B cell (primary cell): Measurements from ENCODE around the gene RPS6KL1. TPM values are rescaled to one million over a fixed set of nuclear protein-coding genes. Genes with fewer than 3 reads are reported as not detected.

ENCODE experiments used
- ATAC-seq: fragments of 200-7000 bp; cut with Tn5 transposase; one replicate; pipeline ENCODE4 v1.10.0; 2021; ENCODE audit warnings: low read depth, mild to moderate bottlenecking, moderate number of reproducible peaks, moderate library complexity
- CTCF ChIA-PET: fragments of 350-600 bp; sonication (Branson Sonifier 250); formaldehyde crosslinking; loops from one replicate; lab custom pipeline; 2021; ENCODE audit warnings: antibody characterized with exemption, inconsistent platforms; lab: Charles Lee
- POLR2A ChIA-PET: fragments of 350-600 bp; sonication (Branson Sonifier 250); formaldehyde crosslinking; loops from one replicate; lab custom pipeline; 2021; ENCODE audit warnings: antibody characterized with exemption; lab: Charles Lee
- DNase-seq: peaks from one replicate; pipeline ENCODE4 v3.0.0; 2013
- H2AFZ ChIP-seq: 2 replicates; pipeline ENCODE4 v1.6.1; 2012; ENCODE audit warnings: mild to moderate bottlenecking, low read depth, low read length; ENCODE audit not compliant: insufficient read depth, poor library complexity, severe bottlenecking
- H3K27ac ChIP-seq, 2 donors: 1 replicate in 1 of 2; 2 replicates in 1 of 2; pipeline ENCODE4 v1.5.1; 2012 to 2013; ENCODE audit warnings: low read length in 2 of 2, mild to moderate bottlenecking in 2 of 2, moderate library complexity in 1 of 2
- H3K27me3 ChIP-seq, 4 experiments: fragments of 200-600 bp in 1 of 4; sonication (generic) in 1 of 4; replicated peaks in 1 of 4; 1 replicate in 2 of 4; 2 replicates in 2 of 4; pipeline versions ENCODE4 v1.6.1 to v1.7.0; 2013 to 2016; ENCODE audit warnings: low read length in 3 of 4, mild to moderate bottlenecking in 2 of 4, mixed read lengths in 1 of 4, moderate library complexity in 1 of 4; ENCODE audit not compliant: insufficient read depth in 4 of 4, control insufficient read depth in 3 of 4; ENCODE audit errors: control extremely low read depth in 1 of 4
- H3K36me3 ChIP-seq, 2 experiments: replicated peaks in 1 of 2; 1 replicate in 1 of 2; 2 replicates in 1 of 2; pipeline versions ENCODE4 v1.6.1 to v1.7.1; 2013; ENCODE audit warnings: low read length in 1 of 2; ENCODE audit not compliant: insufficient read depth in 2 of 2, control insufficient read depth in 1 of 2; ENCODE audit errors: control extremely low read depth in 1 of 2, extremely low read depth in 1 of 2
- H3K4me1 ChIP-seq, 2 donors: fragments of 200-600 bp in 1 of 2; sonication (generic) in 1 of 2; 1 replicate in 1 of 2; 2 replicates in 1 of 2; pipeline versions ENCODE4 v1.5.1 to v1.6.1; 2013 to 2017; ENCODE audit warnings: low read length in 2 of 2; ENCODE audit not compliant: control insufficient read depth in 2 of 2, insufficient read depth in 2 of 2
- H3K4me2 ChIP-seq: replicated peaks from 2 replicates; pipeline ENCODE3; 2012; ENCODE audit warnings: mild to moderate bottlenecking, low read depth, low read length; ENCODE audit not compliant: poor library complexity, severe bottlenecking
- H3K4me3 ChIP-seq, 5 experiments: fragments of 200-600 bp in 1 of 5; sonication (generic) in 1 of 5; 1 replicate in 3 of 5; 2 replicates in 2 of 5; pipeline versions ENCODE4 v1.5.1 to v1.7.0; 2011 to 2016; ENCODE audit warnings: low read length in 4 of 5, mild to moderate bottlenecking in 4 of 5, low read depth in 2 of 5, control low read depth in 1 of 5, moderate library complexity in 1 of 5; ENCODE audit not compliant: insufficient read depth in 1 of 5; ENCODE audit errors: control extremely low read depth in 1 of 5, extremely low read depth in 1 of 5
- H3K79me2 ChIP-seq: fragments of 200-600 bp; sonication (generic); one replicate; pipeline ENCODE4 v1.6.0; 2016; ENCODE audit warnings: low read length; ENCODE audit not compliant: control insufficient read depth, insufficient read depth
- H3K9ac ChIP-seq: fragments of 200-600 bp; sonication (generic); 2 replicates; pipeline ENCODE4 v1.6.1; 2017; ENCODE audit warnings: mild to moderate bottlenecking, low read length, moderate library complexity
- H3K9me3 ChIP-seq, 3 donors: one replicate each; pipeline versions ENCODE4 v1.6.1 to v1.7.1; 2013; ENCODE audit warnings: low read length in 2 of 3; ENCODE audit not compliant: control insufficient read depth in 2 of 3, insufficient read depth in 1 of 3; ENCODE audit errors: control extremely low read depth in 1 of 3
- H4K20me1 ChIP-seq: 2 replicates; pipeline ENCODE4 v1.6.0; 2012; ENCODE audit warnings: mild to moderate bottlenecking, low read length; ENCODE audit not compliant: insufficient read depth, control insufficient read depth, poor library complexity, severe bottlenecking
- H3K27ac Mint-ChIP-seq: one replicate; pipeline ENCODE4 v1.8.0; 2021; ENCODE audit warnings: mixed read lengths
- H3K27me3 Mint-ChIP-seq: one replicate; pipeline ENCODE4 v1.8.0; 2021; ENCODE audit warnings: mixed read lengths
- H3K4me1 Mint-ChIP-seq: one replicate; pipeline ENCODE4 v1.8.0; 2021; ENCODE audit warnings: mixed read lengths
- H3K4me3 Mint-ChIP-seq: one replicate; pipeline ENCODE4 v1.8.0; 2021; ENCODE audit warnings: mixed read lengths
- H3K9me3 Mint-ChIP-seq: one replicate; pipeline ENCODE4 v1.8.0; 2022; ENCODE audit warnings: mixed read lengths; ENCODE audit not compliant: insufficient read depth
- EZH2 ChIP-seq: IDR thresholded peaks from 2 replicates; pipeline ENCODE4 v1.6.1; 2012; ENCODE audit warnings: borderline replicate concordance, low read depth, mild to moderate bottlenecking, moderate library complexity, low read length; ENCODE audit not compliant: insufficient read depth, poor library complexity, severe bottlenecking
- WGBS: methylation state at CpG from one replicate; pipeline ENCODE4 v1.1.5; 2013; ENCODE audit warnings: missing lambda C conversion rate; ENCODE audit not compliant: insufficient coverage; 5-methylcytosine and 5-hydroxymethylcytosine counted together
- intact Hi-C: fragments of 100-400 bp; cut with micrococcal nuclease; formaldehyde crosslinking; loops from one replicate; pipeline ENCODE4 v1.10.0; 2022
- polyA plus RNA-seq: library from polyadenylated mRNA; depleted of rRNA; stranded (reverse); fragments of >200 nt; gene quantifications from 2 replicates; pipeline ENCODE4 v1.2.3, GENCODE V29; 2012
- total RNA-seq, 2 donors: library from RNA; stranded (reverse); fragments of 120-200 nt in 1 of 2; gene quantifications; 1 replicate in 1 of 2; 2 replicates in 1 of 2; pipeline versions ENCODE4 v1.2.3 to v1.2.4, GENCODE V29; 2013 to 2022
- TF ChIP-seq, protein P1 (sequence below): fragments of 200-600 bp; IDR thresholded peaks from one replicate; pipeline ENCODE4 v1.8.0; 2022; ENCODE audit warnings: antibody characterized with exemption, mild to moderate bottlenecking

Gene RPS6KL1
- total and polyA plus RNA-seq, 2 donors (not counting 1 experiment from before 2014, with no cell fraction given): 3.4 to 4.4 TPM

DNA sequence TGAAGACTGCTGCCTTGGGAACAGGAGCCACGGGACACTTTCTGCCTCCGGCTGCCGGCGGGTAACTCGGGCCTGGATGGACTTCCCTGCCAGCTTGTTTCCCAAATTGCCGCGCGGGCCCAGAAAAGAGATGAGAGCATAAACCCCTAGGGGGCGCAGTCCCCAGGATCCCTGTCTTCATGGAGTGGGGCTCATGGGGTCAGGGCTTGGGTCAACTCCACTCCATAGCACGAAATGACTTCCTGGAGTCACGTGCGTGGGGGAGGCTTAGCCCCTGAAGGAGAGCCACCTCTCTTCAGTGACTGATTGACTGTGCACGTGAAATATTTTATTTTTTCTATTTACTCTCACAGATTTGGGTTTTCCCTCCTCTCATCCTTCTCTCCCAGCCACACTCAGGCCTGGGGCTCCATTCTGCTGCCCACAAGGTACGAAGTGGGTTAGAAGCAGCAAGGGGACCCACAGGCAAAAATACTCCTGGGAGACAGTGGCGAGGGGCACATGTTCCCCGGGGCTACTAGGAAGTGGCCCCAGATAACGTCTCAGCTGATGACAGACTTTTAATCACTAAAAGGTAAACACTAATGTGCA is 22.3 kb upstream of the RPS6KL1 start:
- Mint-ChIP-seq H3K27ac (no peak overlapping the region), H3K9me3 (no peaks in the 10 kb centered on the region), H3K4me1 (peaks cover 39% of the 10 kb centered on the region), H3K27me3 (no peaks in the 10 kb centered on the region), H3K4me3 (no peak overlapping the region)
- H3K9ac ChIP-seq: no peak overlapping the region
- H3K36me3 ChIP-seq: no peaks in the 10 kb centered on the region
- ATAC-seq (no peak), DNase-seq (no peak)
- H2AFZ ChIP-seq: no peak overlapping the region
- ChIA-PET POLR2A (no interaction called here), CTCF (interaction anchor here (0.6 to 6.7 kb wide), 24 partner anchors 8 to 356 kb away, joined by 3 to 71 read pairs (median 5); partner anchors contain the start of genes NEK9 and RPS6KL1)
- no peaks in the 10 kb centered on the region for H3K79me2 ChIP-seq
- H3K4me2 ChIP-seq: no peak overlapping the region
- H3K27me3 ChIP-seq: no peaks in the 10 kb centered on the region
- no peaks in the 10 kb centered on the region for H4K20me1 ChIP-seq
- 76% methylated on average over 14 of the region's 17 CpGs for WGBS
- no peaks in the 10 kb centered on the region for H3K9me3 ChIP-seq
- intact Hi-C loops: loop anchor here (10.0 kb wide), 1 partner anchor 359 kb away; no protein-coding TSS in a partner anchor
- no peak overlapping the region for H3K27ac ChIP-seq
- H3K4me3 ChIP-seq: no peak overlapping the region
- H3K4me1 ChIP-seq: peaks cover 37 to 42% of the 10 kb centered on the region in 2 donors
- TF ChIP-seq, protein P1, sequence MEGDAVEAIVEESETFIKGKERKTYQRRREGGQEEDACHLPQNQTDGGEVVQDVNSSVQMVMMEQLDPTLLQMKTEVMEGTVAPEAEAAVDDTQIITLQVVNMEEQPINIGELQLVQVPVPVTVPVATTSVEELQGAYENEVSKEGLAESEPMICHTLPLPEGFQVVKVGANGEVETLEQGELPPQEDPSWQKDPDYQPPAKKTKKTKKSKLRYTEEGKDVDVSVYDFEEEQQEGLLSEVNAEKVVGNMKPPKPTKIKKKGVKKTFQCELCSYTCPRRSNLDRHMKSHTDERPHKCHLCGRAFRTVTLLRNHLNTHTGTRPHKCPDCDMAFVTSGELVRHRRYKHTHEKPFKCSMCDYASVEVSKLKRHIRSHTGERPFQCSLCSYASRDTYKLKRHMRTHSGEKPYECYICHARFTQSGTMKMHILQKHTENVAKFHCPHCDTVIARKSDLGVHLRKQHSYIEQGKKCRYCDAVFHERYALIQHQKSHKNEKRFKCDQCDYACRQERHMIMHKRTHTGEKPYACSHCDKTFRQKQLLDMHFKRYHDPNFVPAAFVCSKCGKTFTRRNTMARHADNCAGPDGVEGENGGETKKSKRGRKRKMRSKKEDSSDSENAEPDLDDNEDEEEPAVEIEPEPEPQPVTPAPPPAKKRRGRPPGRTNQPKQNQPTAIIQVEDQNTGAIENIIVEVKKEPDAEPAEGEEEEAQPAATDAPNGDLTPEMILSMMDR: peak; percentile 49
- TF ChIP-seq EZH2: no peak

DNA sequence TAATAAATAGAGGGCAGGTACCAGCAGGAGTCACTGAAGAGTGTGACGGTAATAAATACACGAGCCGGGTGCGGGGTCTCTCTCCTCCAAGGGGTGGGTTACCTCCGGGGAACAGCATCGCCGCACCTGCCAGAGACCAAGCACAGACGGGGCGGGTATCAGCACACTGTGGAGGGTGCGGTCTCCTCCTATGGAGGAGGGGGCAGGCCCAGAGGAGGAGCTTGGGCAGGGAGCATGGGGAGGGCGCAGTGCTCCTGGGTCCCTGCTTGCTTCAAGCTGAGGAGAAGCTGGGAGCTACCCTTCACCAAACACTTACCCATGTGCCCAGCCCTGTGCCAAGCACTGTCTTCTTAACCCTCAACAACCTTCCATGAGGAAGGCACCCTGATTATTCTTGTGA is 19.5 kb upstream of the RPS6KL1 start:
- TF ChIP-seq, protein P1: no peak
- TF ChIP-seq EZH2: no peak
- peaks cover 46 to 59% of the 10 kb centered on the region in 2 donors for H3K4me1 ChIP-seq
- peaks cover 54% of the 10 kb centered on the region for H3K4me1 Mint-ChIP-seq
- H3K36me3 ChIP-seq: no peaks in the 10 kb centered on the region
- 9% methylated on average over 8 of the region's 11 CpGs for WGBS
- H3K27ac Mint-ChIP-seq: peak overlapping the region; percentile 84
- H2AFZ ChIP-seq: peak overlapping the region; percentile 87
- POLR2A ChIA-PET: interaction anchor here (0.5 to 0.6 kb wide), 2 partner anchors 19 to 59 kb away, joined by 3 read pairs; no protein-coding TSS in a partner anchor
- no peaks in the 10 kb centered on the region for H3K9me3 ChIP-seq
- CTCF ChIA-PET: interaction anchor here (0.9 to 6.7 kb wide), 7 partner anchors 8 to 146 kb away, joined by 3 to 71 read pairs (median 6); partner anchors contain the start of gene PGF
- H3K27me3 Mint-ChIP-seq: no peaks in the 10 kb centered on the region
- H3K4me2 ChIP-seq: peak overlapping the region; percentile 75
- H3K4me3 Mint-ChIP-seq: peak overlapping the region; percentile 79
- H3K4me3 ChIP-seq: peak overlapping the region in 2 of 5 experiments; percentile 13 to 25
- intact Hi-C loops: loop anchor here (10.0 kb wide), 1 partner anchor 362 kb away; no protein-coding TSS in a partner anchor
- no peaks in the 10 kb centered on the region for H3K79me2 ChIP-seq
- H3K27ac ChIP-seq: peak overlapping the region; percentile 75 to 84
- peak overlapping the region; percentile 52 for H3K9ac ChIP-seq
- no peaks in the 10 kb centered on the region for H3K9me3 Mint-ChIP-seq
- no peaks in the 10 kb centered on the region for H3K27me3 ChIP-seq
- ATAC-seq: no peak
- no peak for DNase-seq
- no peaks in the 10 kb centered on the region for H4K20me1 ChIP-seq
